Measurements from ENCODE around the gene WDR72. TPM values are rescaled to one million over a fixed set of nuclear protein-coding genes. Genes with fewer than 3 reads are reported as not detected.

Gene WDR72
- polyA plus RNA-seq, 1 of the 3 experiments (the other 2 are of a cell fraction) = 0.02 TPM

DNA sequence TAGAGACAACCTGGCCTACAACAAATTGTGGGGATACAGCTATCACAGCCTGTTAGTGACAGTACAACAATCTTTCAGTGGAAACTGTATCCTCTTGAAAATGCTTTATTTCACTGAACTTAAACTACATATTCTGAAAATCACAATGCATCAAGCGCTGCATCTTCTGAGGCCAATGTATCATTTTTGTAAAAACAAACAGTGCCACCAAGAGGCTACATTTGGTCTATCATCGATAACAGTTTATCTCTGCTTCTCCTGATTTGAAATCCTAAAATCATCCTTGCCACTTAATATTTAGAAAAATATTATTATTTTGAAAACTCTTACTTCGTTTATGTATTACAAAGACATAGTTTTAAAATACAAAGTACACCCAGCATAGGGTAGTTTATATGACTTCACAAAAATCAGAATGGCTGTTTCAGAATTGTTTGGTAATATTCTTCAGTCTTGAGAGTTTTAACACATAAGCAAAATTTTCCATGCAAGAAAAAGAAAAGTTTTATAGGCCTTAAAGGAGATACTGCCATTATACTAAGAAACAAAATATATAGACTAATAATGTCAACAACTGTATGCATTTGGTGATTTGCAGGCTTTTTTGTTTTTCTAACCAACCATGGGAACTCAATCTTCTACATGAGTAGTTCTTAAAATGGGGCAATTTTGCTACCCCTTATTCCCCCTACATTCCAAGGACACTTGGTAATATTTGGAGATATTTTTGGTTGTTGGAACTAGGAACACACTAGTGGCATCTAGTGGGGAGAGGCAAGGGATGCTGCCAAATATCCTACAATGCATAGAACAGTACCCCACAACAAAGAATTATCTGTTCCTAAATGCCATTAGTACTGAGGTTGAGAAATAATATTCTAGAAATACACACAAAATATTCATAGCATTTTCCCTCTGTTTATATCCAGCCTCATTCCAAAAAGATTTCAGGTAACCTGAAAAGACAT is 42.3 kb downstream of the WDR72 start:
- TF ChIP-seq FOSL2 (IDR thresholded peaks at IDR 0.05; ENCODE audit: borderline replicate concordance, low read depth) (no peak), RAD21 (IDR thresholded peaks at IDR 0.05; ENCODE audit: low read length) (peak; percentile 61), FOXM1 (IDR thresholded peaks at IDR 0.05; ENCODE audit: low read depth) (no peak)
- TF ChIP-seq, protein P1, sequence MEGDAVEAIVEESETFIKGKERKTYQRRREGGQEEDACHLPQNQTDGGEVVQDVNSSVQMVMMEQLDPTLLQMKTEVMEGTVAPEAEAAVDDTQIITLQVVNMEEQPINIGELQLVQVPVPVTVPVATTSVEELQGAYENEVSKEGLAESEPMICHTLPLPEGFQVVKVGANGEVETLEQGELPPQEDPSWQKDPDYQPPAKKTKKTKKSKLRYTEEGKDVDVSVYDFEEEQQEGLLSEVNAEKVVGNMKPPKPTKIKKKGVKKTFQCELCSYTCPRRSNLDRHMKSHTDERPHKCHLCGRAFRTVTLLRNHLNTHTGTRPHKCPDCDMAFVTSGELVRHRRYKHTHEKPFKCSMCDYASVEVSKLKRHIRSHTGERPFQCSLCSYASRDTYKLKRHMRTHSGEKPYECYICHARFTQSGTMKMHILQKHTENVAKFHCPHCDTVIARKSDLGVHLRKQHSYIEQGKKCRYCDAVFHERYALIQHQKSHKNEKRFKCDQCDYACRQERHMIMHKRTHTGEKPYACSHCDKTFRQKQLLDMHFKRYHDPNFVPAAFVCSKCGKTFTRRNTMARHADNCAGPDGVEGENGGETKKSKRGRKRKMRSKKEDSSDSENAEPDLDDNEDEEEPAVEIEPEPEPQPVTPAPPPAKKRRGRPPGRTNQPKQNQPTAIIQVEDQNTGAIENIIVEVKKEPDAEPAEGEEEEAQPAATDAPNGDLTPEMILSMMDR (IDR thresholded peaks at IDR 0.05) = peak; percentile 52
- Histone ChIP-seq H3K9ac (no peak overlapping the region), H3K36me3 (replicated peaks in 1 of 2; ENCODE audit: control insufficient read depth in 1 of 2, insufficient read depth in 2 of 2, low read length in 1 of 2) (no peaks in the 10 kb centered on the region), H3K27ac (ENCODE audit: low read depth in 2 of 2, low read length in 1 of 2) (no peak overlapping the region), H3K4me2 (no peak overlapping the region), H4K20me1 (ENCODE audit: insufficient read depth) (no peaks in the 10 kb centered on the region), H3F3A (replicated peaks; ENCODE audit: insufficient read depth) (no peaks in the 10 kb centered on the region), H3K4me1 (ENCODE audit: control insufficient read depth in 1 of 2, insufficient read depth in 2 of 2, low read depth in 1 of 2, low read length in 1 of 2) (no peaks in the 10 kb centered on the region), H3K27me3 (ENCODE audit: insufficient read depth) (no peaks in the 10 kb centered on the region), H3K9me2 (no peaks in the 10 kb centered on the region), H3K4me3 (ENCODE audit: low read depth in 2 of 2, low read length in 1 of 2) (no peak overlapping the region; a peak in 1 of 4 replicates), H3K9me3 (no peaks in the 10 kb centered on the region), H2AFZ (ENCODE audit: low read depth) (no peak overlapping the region), H3K79me2 (ENCODE audit: insufficient read depth) (no peaks in the 10 kb centered on the region)
- DNase-seq = no peak
- WGBS (ENCODE audit: low lambda C conversion rate) = 0% methylated on average over 3 of the region's 3 CpGs
- ChIA-PET POLR2A (no interaction called here), CTCF (interaction anchor here (1.0 to 2.0 kb wide), 4 partner anchors 10 to 937 kb away, joined by 3 to 6 read pairs (median 4); no protein-coding TSS in a partner anchor)

DNA sequence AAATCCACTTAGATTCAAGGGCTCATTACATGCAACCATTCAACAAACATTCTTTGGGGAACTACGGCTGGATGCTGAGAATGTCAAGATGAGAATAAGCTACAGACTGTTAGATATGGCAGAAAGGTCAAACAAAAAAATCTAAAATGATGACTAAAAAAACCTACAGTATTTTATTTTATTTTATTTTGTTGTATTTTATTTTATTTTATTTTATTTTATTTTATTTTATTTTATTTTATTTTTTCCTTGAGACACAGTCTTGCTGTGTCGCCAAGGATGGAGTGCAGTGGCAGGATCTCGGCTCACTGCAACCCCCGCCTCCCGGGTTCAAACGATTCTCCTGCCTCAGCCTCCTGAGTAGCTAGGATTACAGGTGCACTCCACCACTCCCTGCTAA is 46.2 kb downstream of the WDR72 start:
- 24% methylated on average over 6 of the region's 6 CpGs for WGBS (ENCODE audit: low lambda C conversion rate)
- H3K9ac ChIP-seq = no peak overlapping the region
- H3K79me2 ChIP-seq (ENCODE audit: insufficient read depth) = no peaks in the 10 kb centered on the region
- no peaks in the 10 kb centered on the region for H4K20me1 ChIP-seq (ENCODE audit: insufficient read depth)
- CTCF ChIA-PET = interaction anchor here (0.6 kb wide), 1 partner anchor 91 kb away, joined by 3 read pairs; no protein-coding TSS in a partner anchor
- TF ChIP-seq POLR2AphosphoS5 (IDR thresholded peaks at IDR 0.05; ENCODE audit: low read depth, low read length) (no peak), SIN3A (IDR thresholded peaks at IDR 0.05; ENCODE audit: borderline replicate concordance, low read depth, low read length) (no peak)
- H3K4me1 ChIP-seq (ENCODE audit: control insufficient read depth in 1 of 2, insufficient read depth in 2 of 2, low read depth in 1 of 2, low read length in 1 of 2) = no peaks in the 10 kb centered on the region
- H3K9me2 ChIP-seq = no peaks in the 10 kb centered on the region
- no peaks in the 10 kb centered on the region for H3K27me3 ChIP-seq (ENCODE audit: insufficient read depth)
- no peak overlapping the region for H3K4me3 ChIP-seq (ENCODE audit: low read depth in 2 of 2, low read length in 1 of 2)
- H3K27ac ChIP-seq (ENCODE audit: low read depth in 2 of 2, low read length in 1 of 2) = no peak overlapping the region
- POLR2A ChIA-PET = no interaction called here
- H3K9me3 ChIP-seq = no peaks in the 10 kb centered on the region
- DNase-seq = no peak
- H3K4me2 ChIP-seq = no peak overlapping the region
- H3F3A ChIP-seq (replicated peaks; ENCODE audit: insufficient read depth) = no peaks in the 10 kb centered on the region
- H2AFZ ChIP-seq (ENCODE audit: low read depth) = no peak overlapping the region
- H3K36me3 ChIP-seq (replicated peaks in 1 of 2; ENCODE audit: control insufficient read depth in 1 of 2, insufficient read depth in 2 of 2, low read length in 1 of 2) = no peaks in the 10 kb centered on the region

DNA sequence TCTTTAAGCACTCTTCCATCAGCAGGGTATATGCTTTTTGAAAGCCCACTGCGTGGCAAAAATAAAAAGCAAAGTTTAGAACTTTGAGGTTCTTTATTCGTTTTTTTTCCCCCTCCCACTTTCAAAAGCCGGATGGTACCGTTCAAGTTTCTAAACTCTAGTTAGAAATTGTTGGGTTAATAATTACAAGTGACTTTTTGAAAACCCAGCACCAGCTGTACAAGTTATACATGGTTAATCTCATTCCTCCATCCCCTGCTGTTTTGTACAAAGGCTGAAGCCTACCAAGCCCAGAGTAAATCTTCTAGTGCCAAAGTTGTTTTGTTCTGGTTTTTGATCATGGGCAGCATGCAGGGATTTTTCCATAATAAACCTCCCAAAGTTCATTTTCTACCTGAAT is 48.6 kb downstream of the WDR72 start:
- Histone ChIP-seq H3K4me3 (ENCODE audit: low read depth in 2 of 2, low read length in 1 of 2) (no peak overlapping the region), H2AFZ (ENCODE audit: low read depth) (no peak overlapping the region), H3K79me2 (ENCODE audit: insufficient read depth) (no peaks in the 10 kb centered on the region), H3K9ac (no peak overlapping the region), H3K9me3 (no peaks in the 10 kb centered on the region), H3K27ac (ENCODE audit: low read depth in 2 of 2, low read length in 1 of 2) (no peak overlapping the region), H3K27me3 (ENCODE audit: insufficient read depth) (no peaks in the 10 kb centered on the region), H3F3A (replicated peaks; ENCODE audit: insufficient read depth) (no peaks in the 10 kb centered on the region), H3K4me1 (ENCODE audit: control insufficient read depth in 1 of 2, insufficient read depth in 2 of 2, low read depth in 1 of 2, low read length in 1 of 2) (no peaks in the 10 kb centered on the region), H4K20me1 (ENCODE audit: insufficient read depth) (no peaks in the 10 kb centered on the region), H3K4me2 (no peak overlapping the region), H3K36me3 (replicated peaks in 1 of 2; ENCODE audit: control insufficient read depth in 1 of 2, insufficient read depth in 2 of 2, low read length in 1 of 2) (no peaks in the 10 kb centered on the region), H3K9me2 (no peaks in the 10 kb centered on the region)
- POLR2A ChIA-PET = no interaction called here
- no peak for DNase-seq
- WGBS (ENCODE audit: low lambda C conversion rate) = 4% methylated on average over 4 of the region's 4 CpGs
- CTCF ChIA-PET = no interaction called here
- TF ChIP-seq MEF2A (IDR thresholded peaks at IDR 0.05; ENCODE audit: borderline replicate concordance, low read depth) (no peak), NFIC (IDR thresholded peaks at IDR 0.05; ENCODE audit: borderline replicate concordance) (no peak), RXRA (IDR thresholded peaks at IDR 0.05; ENCODE audit: borderline replicate concordance, low read depth) (no peak), GABPA (IDR thresholded peaks at IDR 0.05; ENCODE audit: low read depth) (no peak), CHD2 (IDR thresholded peaks at IDR 0.05; ENCODE audit: low read length, partially characterized antibody) (no peak), TEAD4 (IDR thresholded peaks at IDR 0.05; ENCODE audit: borderline replicate concordance, insufficient read depth) (no peak), FOXJ3 (CRISPR knock-in tag; IDR thresholded peaks at IDR 0.05) (no peak), SIN3A (IDR thresholded peaks at IDR 0.05; ENCODE audit: borderline replicate concordance, low read depth, low read length) (no peak), MXI1 (IDR thresholded peaks at IDR 0.05; ENCODE audit: low read depth, low read length) (no peak)
- TF ChIP-seq, protein P2, sequence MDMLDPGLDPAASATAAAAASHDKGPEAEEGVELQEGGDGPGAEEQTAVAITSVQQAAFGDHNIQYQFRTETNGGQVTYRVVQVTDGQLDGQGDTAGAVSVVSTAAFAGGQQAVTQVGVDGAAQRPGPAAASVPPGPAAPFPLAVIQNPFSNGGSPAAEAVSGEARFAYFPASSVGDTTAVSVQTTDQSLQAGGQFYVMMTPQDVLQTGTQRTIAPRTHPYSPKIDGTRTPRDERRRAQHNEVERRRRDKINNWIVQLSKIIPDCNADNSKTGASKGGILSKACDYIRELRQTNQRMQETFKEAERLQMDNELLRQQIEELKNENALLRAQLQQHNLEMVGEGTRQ (IDR thresholded peaks at IDR 0.05; ENCODE audit: borderline replicate concordance, low read depth, low read length) = no peak
- TF ChIP-seq, protein P3, sequence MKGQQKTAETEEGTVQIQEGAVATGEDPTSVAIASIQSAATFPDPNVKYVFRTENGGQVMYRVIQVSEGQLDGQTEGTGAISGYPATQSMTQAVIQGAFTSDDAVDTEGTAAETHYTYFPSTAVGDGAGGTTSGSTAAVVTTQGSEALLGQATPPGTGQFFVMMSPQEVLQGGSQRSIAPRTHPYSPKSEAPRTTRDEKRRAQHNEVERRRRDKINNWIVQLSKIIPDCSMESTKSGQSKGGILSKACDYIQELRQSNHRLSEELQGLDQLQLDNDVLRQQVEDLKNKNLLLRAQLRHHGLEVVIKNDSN (IDR thresholded peaks at IDR 0.05; ENCODE audit: borderline replicate concordance, low read depth) = no peak
